Central memory CD4-positive, alpha-beta T cell (primary cell): ENCODE results near the gene PXMP4.

Experiments used
- DNase-seq: peaks from one replicate; pipeline ENCODE4 v3.0.0; 2022

Gene PXMP4

GRCh38 chr20:33731693-33732165 lies 11.6 kb upstream of the PXMP4 start, which contains the start of gene ZNF341:
Gene ZNF341 (plus strand): TSS chr20:33731996. CDS start chr20:33732022, 26 bp downstream.
- peak; percentile 88 for DNase-seq

- no peak for DNase-seq
Measured at GRCh38 chr20:33730946-33731692, 11.0 kb upstream of the PXMP4 start.

- DNase-seq: no peak
Measured at GRCh38 chr20:33729101-33729500, 9.0 kb upstream of the PXMP4 start.

GRCh38 chr20:33728463-33728862 lies 8.4 kb upstream of the PXMP4 start:
- no peak for DNase-seq

- no peak for DNase-seq
Measured at GRCh38 chr20:33727806-33728205, 7.7 kb upstream of the PXMP4 start.

GRCh38 chr20:33727115-33727479 lies 7.0 kb upstream of the PXMP4 start:
- no peak for DNase-seq

- DNase-seq: no peak
Measured at GRCh38 chr20:33725607-33726264, 5.6 kb upstream of the PXMP4 start.

- DNase-seq: no peak
Measured at GRCh38 chr20:33724439-33725094, 4.5 kb upstream of the PXMP4 start.

- DNase-seq: no peak
Measured at GRCh38 chr20:33721391-33722140, 1.5 kb upstream of the PXMP4 start.

- peak; percentile 6 for DNase-seq
Measured at GRCh38 chr20:33719277-33719988, 677 bp downstream of the PXMP4 start.

- no peak for DNase-seq
Measured at GRCh38 chr20:33716498-33716897, 3.6 kb downstream of the PXMP4 start.

- DNase-seq: no peak
Measured at GRCh38 chr20:33713865-33714367, 6.2 kb downstream of the PXMP4 start.

- no peak for DNase-seq
Measured at GRCh38 chr20:33711446-33711738, 8.7 kb downstream of the PXMP4 start.

- DNase-seq: no peak
Measured at GRCh38 chr20:33710681-33711445, 9.2 kb downstream of the PXMP4 start.

GRCh38 chr20:33709905-33710541 lies 10.1 kb downstream of the PXMP4 start:
- DNase-seq: no peak

- no peak for DNase-seq
Measured at GRCh38 chr20:33709398-33709797, 10.7 kb downstream of the PXMP4 start.

- no peak for DNase-seq
Measured at GRCh38 chr20:33707668-33708067, 12.4 kb downstream of the PXMP4 start.

GRCh38 chr20:33704197-33704924 lies 15.7 kb downstream of the PXMP4 start:
- DNase-seq: no peak

- DNase-seq: no peak
Measured at GRCh38 chr20:33703498-33704137, 16.5 kb downstream of the PXMP4 start.

- DNase-seq: no peak
Measured at GRCh38 chr20:33702861-33703260, 17.2 kb downstream of the PXMP4 start.
